Mammary epithelial cell (primary cell): ENCODE data around the gene FRMPD2.

Source experiments
- CTCF ChIP-seq, 2 donors: IDR thresholded peaks in 1 of 2; conservative IDR thresholded peaks in 1 of 2; 2 replicates each; pipeline ENCODE4 v1.5.1; 2011 to 2012; ENCODE audit warnings: inconsistent platforms in 2 of 2, low read length in 2 of 2, mild to moderate bottlenecking in 2 of 2, control low read depth in 1 of 2, low read depth in 1 of 2; ENCODE audit not compliant: insufficient read depth in 1 of 2; ENCODE audit errors: extremely low read depth in 1 of 2
- EZH2 ChIP-seq: IDR thresholded peaks from 2 replicates; pipeline ENCODE4 v1.6.1; 2012; ENCODE audit warnings: low read length, inconsistent platforms, borderline replicate concordance

- no peak for TF ChIP-seq CTCF (conservative IDR thresholded peaks at IDR 0.05 in 1 of 2, IDR thresholded peaks at IDR 0.05 in 1 of 2; ENCODE audit: extremely low read depth in 1 of 2, insufficient read depth in 1 of 2, low read depth in 1 of 2, low read length in 2 of 2)
- TF ChIP-seq EZH2 = no peak
Measured at GRCh38 chr10:48277093-48277492, 2.6 kb upstream of the FRMPD2 start.
